ENCODE measurements around the gene EXOC1L.
"Not testable (repeated sequence)": the region's sequence is repeated elsewhere in the genome, so short reads cannot be mapped to it uniquely, and the experiment has no call there.

DNA sequence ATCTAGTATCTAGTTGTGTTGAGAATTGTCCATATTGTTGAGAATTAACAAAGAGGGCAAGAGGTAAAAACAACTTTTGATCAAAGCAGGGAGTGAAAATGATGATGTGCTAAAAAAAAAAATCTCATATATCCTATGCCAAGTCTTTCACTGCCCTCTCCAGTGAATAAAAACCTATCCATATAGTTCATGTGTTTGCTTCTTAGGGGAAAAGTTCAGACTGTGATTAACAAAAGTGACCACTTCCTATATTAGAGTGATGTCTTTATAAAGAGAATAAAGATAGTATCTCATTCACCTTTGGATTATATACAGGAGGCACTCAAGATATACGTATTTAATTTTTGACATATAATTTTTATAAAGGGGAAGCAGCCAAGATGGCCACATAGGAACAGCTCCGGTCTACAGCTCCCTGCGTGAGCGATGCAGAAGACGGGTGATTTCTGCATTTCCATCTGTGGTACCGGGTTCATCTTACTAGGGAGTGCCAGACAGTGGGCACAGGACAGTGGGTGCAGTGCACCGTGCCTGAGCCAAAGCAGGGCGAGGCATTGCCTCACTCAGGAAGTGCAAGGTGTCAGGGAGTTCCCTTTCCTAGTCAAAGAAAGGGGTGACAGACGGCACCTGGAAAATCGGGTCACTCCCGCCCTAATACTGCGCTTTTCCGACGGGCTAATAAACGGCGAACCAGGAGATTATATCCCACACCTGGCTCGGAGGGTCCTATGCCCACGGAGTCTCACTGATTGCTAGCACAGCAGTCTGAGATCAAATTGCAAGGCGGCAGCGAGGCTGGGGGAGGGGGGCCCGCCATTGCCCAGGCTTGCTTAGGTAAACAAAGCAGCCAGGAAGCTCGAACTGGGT lies 22.0 kb downstream of the EXOC1L start:
- TF ChIP-seq, protein P1, sequence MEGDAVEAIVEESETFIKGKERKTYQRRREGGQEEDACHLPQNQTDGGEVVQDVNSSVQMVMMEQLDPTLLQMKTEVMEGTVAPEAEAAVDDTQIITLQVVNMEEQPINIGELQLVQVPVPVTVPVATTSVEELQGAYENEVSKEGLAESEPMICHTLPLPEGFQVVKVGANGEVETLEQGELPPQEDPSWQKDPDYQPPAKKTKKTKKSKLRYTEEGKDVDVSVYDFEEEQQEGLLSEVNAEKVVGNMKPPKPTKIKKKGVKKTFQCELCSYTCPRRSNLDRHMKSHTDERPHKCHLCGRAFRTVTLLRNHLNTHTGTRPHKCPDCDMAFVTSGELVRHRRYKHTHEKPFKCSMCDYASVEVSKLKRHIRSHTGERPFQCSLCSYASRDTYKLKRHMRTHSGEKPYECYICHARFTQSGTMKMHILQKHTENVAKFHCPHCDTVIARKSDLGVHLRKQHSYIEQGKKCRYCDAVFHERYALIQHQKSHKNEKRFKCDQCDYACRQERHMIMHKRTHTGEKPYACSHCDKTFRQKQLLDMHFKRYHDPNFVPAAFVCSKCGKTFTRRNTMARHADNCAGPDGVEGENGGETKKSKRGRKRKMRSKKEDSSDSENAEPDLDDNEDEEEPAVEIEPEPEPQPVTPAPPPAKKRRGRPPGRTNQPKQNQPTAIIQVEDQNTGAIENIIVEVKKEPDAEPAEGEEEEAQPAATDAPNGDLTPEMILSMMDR (IDR thresholded peaks at IDR 0.05): not testable (repeated sequence)
- not testable (repeated sequence) for TF ChIP-seq EZH2 (IDR thresholded peaks at IDR 0.05; ENCODE audit: borderline replicate concordance, insufficient read depth, low read depth, low read length, poor library complexity, severe bottlenecking)
